ENCODE data around the gene CORO2B. TPM values are rescaled to one million over a fixed set of nuclear protein-coding genes. Genes with fewer than 3 reads are reported as not detected.
A peak's percentile ranks its signal among the peaks of the same experiment; 100 is the strongest.

CORO2B gene
- total RNA-seq, 1 donor from 2014 or later: 3.6 TPM

GRCh38 chr15:68558318-68559305 lies 20.2 kb upstream of the CORO2B start:
- Histone ChIP-seq H3K4me1 (peaks cover 9% of the 10 kb centered on the region), H3K27ac (no peak overlapping the region), H3K36me3 (no peaks in the 10 kb centered on the region), H3K27me3 (peaks cover 17% of the 10 kb centered on the region), H3K9me3 (no peaks in the 10 kb centered on the region), H3K4me3 (peak overlapping the region; percentile 46)
- TF ChIP-seq, protein P1, sequence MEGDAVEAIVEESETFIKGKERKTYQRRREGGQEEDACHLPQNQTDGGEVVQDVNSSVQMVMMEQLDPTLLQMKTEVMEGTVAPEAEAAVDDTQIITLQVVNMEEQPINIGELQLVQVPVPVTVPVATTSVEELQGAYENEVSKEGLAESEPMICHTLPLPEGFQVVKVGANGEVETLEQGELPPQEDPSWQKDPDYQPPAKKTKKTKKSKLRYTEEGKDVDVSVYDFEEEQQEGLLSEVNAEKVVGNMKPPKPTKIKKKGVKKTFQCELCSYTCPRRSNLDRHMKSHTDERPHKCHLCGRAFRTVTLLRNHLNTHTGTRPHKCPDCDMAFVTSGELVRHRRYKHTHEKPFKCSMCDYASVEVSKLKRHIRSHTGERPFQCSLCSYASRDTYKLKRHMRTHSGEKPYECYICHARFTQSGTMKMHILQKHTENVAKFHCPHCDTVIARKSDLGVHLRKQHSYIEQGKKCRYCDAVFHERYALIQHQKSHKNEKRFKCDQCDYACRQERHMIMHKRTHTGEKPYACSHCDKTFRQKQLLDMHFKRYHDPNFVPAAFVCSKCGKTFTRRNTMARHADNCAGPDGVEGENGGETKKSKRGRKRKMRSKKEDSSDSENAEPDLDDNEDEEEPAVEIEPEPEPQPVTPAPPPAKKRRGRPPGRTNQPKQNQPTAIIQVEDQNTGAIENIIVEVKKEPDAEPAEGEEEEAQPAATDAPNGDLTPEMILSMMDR (IDR thresholded peaks at IDR 0.05): no peak
- DNase-seq (no peak), ATAC-seq (peak; percentile 7)
- intact Hi-C loops (cut with DNase I): loop anchor here (10.0 kb wide), 2 partner anchors 254 to 316 kb away; no protein-coding TSS in a partner anchor

DNA sequence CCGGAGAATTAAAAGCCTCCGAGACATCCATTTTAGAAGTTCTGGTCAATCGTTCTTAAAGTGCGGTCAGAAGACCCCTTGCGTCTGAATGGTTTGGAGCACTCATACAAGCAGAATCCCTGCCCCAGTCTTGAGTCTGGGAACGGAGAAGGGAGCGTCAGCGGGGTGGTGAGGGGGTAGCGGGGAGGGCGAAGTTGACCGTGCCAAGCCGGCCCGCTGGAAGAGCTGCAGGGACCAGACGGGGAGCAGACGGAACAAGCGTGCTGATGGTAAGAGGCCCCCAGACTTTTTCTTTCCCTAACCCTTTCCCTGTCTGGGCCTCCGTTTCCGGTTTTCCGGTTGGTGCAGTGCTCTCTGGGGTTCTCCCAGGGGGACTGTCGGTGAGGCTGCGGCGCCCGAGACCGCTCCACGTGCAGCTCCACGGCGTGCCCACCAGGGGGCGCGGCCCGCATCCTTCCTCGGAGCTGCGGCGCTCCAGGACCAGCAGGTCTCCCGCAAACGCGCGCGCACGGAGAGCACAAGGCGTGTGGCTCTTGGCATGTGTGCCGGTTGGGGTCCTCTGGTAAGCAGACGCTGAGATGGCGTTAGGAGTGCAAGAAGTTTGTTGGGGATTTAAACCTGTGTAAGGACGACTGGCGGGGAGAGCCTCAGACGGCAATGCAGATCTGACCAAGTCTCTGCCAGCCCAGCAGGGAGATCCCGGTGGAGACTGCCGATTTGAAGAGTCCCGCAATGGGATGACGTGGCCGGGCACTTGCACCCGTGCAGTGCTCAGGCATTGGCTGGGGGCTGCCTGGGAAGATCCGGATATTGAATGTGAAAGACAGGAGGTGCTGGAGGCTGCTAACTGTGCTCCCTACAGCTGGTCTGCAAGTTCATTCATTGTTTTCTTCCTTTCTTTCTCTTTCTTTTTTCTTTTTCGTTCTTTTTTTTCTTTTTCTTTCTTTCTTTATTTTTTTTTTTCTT lies 19.2 kb upstream of the CORO2B start:
- ATAC-seq: peak; percentile 96
- intact Hi-C loops (cut with DNase I): loop anchor here (10.0 kb wide), 2 partner anchors 255 to 315 kb away; no protein-coding TSS in a partner anchor
- Histone ChIP-seq H3K4me1 (peaks cover 9% of the 10 kb centered on the region), H3K9me3 (no peaks in the 10 kb centered on the region), H3K27me3 (peaks cover 17% of the 10 kb centered on the region), H3K27ac (no peak overlapping the region), H3K36me3 (no peaks in the 10 kb centered on the region), H3K4me3 (peak overlapping the region; percentile 46)
- peak; percentile 91 for DNase-seq
- TF ChIP-seq, protein P1 (IDR thresholded peaks at IDR 0.05): peak; percentile 97

DNA sequence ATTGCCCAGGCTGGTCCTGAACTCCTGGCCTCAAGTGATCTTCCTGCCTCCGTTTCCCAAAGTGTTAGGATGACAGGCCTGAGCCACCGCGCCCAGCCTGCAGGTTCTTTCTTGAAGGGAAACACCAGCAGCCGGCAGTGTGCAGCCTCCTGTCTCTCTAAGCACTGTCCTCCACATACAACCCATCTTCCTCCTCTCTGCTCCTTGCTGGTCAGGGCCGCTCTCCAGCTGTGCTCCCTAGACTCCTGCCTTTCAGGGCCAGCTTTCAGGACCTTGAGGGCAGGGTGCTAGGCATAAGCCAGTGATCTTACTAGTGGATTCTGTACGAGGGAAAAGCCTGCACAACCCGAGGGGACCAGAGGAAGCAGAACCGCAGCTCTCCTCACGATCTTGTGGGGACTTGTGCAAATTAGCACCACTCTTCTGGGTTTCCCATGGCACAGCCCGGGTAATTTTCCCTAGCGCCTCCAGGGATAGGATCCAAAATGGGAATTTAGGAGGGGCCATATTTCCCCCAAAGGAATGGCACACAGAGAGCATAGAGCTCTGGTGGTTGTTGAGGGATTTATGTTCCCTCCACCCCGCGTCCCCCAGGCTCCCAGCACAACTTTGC lies 18.2 kb upstream of the CORO2B start:
- Histone ChIP-seq H3K27ac (no peak overlapping the region), H3K4me3 (no peak overlapping the region), H3K27me3 (peaks cover 17% of the 10 kb centered on the region), H3K4me1 (peaks cover 9% of the 10 kb centered on the region), H3K36me3 (no peaks in the 10 kb centered on the region), H3K9me3 (no peaks in the 10 kb centered on the region)
- TF ChIP-seq, protein P1 (IDR thresholded peaks at IDR 0.05): no peak
- DNase-seq (peak; percentile 31), ATAC-seq (no peak)
- intact Hi-C loops (cut with DNase I): no loop called here

DNA sequence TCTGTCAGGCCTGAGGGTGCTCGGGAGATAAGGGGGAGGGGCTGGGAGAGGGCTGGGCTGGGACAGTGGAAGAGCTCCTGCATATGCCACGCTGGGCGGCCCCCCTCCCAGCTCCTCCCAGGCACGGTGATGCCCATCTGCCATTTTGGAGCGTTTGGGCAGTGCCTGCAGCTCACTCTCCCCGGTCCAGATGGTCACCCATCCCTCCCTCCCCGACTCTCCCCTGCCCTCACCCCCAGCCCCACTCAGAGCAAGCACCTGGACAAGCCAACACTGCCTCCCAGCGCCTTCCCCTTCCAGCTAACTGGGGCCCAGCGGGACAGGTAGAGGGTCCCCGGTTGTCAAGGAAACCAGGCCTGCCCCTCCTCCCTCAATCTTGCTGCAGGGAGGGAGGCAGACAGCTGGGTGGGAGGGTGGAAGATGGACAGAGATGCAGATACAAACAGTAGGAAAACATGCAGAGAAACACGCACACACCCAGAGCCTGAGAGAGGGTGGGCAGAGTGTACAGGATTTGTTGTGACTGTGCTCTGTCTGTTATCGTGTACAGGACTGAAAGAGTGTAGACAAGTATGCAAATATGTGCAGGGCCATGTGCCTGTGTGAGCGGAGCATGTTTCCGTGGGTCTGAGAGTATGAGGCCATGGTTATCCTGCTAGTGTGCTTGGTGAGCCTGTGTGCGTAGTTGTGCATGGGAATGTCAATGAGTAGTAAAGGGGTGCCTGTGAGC lies 17.5 kb upstream of the CORO2B start:
- ATAC-seq: no peak
- no peaks in the 10 kb centered on the region for H3K9me3 ChIP-seq
- H3K4me3 ChIP-seq: no peak overlapping the region
- peaks cover 17% of the 10 kb centered on the region for H3K27me3 ChIP-seq
- peaks cover 9% of the 10 kb centered on the region for H3K4me1 ChIP-seq
- no peaks in the 10 kb centered on the region for H3K36me3 ChIP-seq
- TF ChIP-seq, protein P1 (IDR thresholded peaks at IDR 0.05): no peak
- no peak overlapping the region for H3K27ac ChIP-seq
- intact Hi-C loops (cut with DNase I): no loop called here
- peak; percentile 41 for DNase-seq
